ENCODE data around the gene GAREM2. TPM values are rescaled to one million over a fixed set of nuclear protein-coding genes. Genes with fewer than 3 reads are reported as not detected.

The GAREM2 gene
- total RNA-seq, 1 donor from 2014 or later, result 4.4 TPM

DNA sequence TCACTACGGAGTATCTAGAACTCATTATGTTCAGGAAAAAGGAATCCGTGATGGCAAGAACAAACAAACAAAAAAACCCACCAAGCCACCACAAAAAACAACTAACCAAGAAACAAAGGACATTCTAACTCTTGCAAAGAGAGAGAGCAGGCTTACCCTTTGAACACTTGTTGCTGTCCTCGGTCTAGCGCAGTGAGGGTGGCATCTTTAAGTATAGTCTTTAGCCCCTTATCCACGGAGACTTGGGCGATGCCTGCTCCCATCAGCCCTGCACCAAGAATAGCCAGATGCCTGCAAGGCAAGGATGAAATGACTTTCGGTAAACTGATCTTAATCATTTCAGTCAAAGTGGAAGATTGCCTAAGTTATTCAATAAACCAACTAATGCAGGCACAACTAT, 31.0 kb downstream of the GAREM2 start:
- H3K27me3 ChIP-seq, result no peaks in the 10 kb centered on the region
- TF ChIP-seq POLR2AphosphoS5 (IDR thresholded peaks at IDR 0.05; ENCODE audit: insufficient read depth in 1 of 2, low read depth in 1 of 2) (no peak), POLR2A (IDR thresholded peaks at IDR 0.05) (no peak)
- TF ChIP-seq, protein P1, sequence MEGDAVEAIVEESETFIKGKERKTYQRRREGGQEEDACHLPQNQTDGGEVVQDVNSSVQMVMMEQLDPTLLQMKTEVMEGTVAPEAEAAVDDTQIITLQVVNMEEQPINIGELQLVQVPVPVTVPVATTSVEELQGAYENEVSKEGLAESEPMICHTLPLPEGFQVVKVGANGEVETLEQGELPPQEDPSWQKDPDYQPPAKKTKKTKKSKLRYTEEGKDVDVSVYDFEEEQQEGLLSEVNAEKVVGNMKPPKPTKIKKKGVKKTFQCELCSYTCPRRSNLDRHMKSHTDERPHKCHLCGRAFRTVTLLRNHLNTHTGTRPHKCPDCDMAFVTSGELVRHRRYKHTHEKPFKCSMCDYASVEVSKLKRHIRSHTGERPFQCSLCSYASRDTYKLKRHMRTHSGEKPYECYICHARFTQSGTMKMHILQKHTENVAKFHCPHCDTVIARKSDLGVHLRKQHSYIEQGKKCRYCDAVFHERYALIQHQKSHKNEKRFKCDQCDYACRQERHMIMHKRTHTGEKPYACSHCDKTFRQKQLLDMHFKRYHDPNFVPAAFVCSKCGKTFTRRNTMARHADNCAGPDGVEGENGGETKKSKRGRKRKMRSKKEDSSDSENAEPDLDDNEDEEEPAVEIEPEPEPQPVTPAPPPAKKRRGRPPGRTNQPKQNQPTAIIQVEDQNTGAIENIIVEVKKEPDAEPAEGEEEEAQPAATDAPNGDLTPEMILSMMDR (IDR thresholded peaks at IDR 0.05), result no peak
- H3K36me3 ChIP-seq, result peaks cover 0 to 61% of the 10 kb centered on the region in 2 donors
- H3K27ac ChIP-seq, result no peak overlapping the region
- DNase-seq (ENCODE audit: extremely low spot score in 2 of 2), result no peak
- no peaks in the 10 kb centered on the region for H3K9me3 ChIP-seq
- intact Hi-C loops (cut with DNase I), result no loop called here
- H3K4me1 ChIP-seq, result no peaks in the 10 kb centered on the region
- H3K4me3 ChIP-seq, result no peak overlapping the region

DNA sequence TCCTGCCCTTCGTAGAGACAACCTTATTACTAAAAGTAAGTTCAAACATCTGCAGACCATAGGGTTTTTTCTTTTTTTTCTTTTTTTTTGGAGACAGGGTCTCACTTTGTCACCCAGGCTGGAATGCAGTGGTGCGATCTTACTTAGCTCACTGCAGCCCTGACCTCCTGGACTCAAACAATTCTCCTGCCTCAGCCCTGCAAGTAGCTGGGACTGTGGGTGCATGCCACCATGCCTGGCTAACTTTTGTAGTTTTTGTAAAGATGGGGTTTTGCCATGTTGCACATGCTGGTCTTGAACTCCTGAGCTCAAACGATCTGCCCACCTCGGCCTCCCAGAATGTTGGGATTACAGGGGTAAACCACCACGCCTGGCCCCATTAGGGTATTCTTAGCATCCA, 39.1 kb downstream of the GAREM2 start:
- H3K27me3 ChIP-seq, result no peaks in the 10 kb centered on the region
- TF ChIP-seq POLR2A (IDR thresholded peaks at IDR 0.05) (no peak), POLR2AphosphoS5 (IDR thresholded peaks at IDR 0.05; ENCODE audit: insufficient read depth in 1 of 2, low read depth in 1 of 2) (no peak)
- TF ChIP-seq, protein P1 (IDR thresholded peaks at IDR 0.05), result no peak
- H3K36me3 ChIP-seq, result peaks cover 0 to 71% of the 10 kb centered on the region in 2 donors

DNA sequence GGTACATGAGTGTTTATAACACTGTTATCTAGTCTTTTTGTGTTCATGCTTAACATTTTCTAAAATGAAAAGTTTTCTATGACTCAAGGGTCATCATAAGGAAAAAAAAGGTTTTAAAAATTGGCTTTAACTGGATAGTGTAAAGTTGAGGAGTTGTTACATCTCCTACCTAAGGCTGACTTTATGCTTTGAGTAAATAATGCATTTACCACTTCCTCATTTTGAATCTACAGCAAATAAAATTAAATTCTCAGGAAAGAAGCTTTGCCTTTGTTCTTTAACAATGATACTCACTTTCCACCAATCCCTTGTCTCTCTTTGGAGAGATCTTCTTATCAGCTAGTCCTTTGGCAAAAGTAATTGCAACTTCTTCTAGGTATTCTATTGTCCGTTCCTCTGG, 41.9 kb downstream of the GAREM2 start:
- TF ChIP-seq POLR2AphosphoS5 (IDR thresholded peaks at IDR 0.05; ENCODE audit: insufficient read depth in 1 of 2, low read depth in 1 of 2) (no peak), POLR2A (IDR thresholded peaks at IDR 0.05) (no peak)

More for the DNA sequence above, 39.1 kb downstream of the GAREM2 start:
- DNase-seq (ENCODE audit: extremely low spot score in 2 of 2), result no peak
- Histone ChIP-seq H3K27ac (no peak overlapping the region), H3K4me3 (no peak overlapping the region), H3K4me1 (no peaks in the 10 kb centered on the region), H3K9me3 (no peaks in the 10 kb centered on the region)
- intact Hi-C loops (cut with DNase I), result no loop called here

DNA sequence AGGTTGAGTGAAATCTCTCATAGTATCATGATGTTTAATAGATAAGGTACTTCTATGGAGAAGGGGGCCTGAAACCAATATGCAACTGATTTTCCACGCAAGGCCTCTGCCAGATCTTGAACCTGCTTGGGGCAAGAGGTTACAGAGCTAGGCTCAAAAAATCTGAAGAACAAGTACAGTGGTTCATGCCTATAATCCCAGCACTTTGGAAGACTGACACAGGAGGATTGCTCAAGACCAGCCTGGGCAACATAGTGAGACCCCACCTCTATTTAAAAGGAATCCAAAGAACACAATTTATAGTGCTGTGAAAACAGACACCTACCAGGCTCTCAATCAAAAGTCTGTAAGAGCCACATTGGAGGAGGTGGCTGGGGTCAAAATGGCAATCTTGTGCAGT, 42.9 kb downstream of the GAREM2 start:
- peaks cover 0 to 65% of the 10 kb centered on the region in 2 donors for H3K36me3 ChIP-seq
- no peak for TF ChIP-seq POLR2AphosphoS5 (IDR thresholded peaks at IDR 0.05; ENCODE audit: insufficient read depth in 1 of 2, low read depth in 1 of 2)
- no peak overlapping the region for H3K4me3 ChIP-seq
- no peak for DNase-seq (ENCODE audit: extremely low spot score in 2 of 2)
- H3K27me3 ChIP-seq, result no peaks in the 10 kb centered on the region
- intact Hi-C loops (cut with DNase I), result no loop called here
- no peaks in the 10 kb centered on the region for H3K4me1 ChIP-seq
- H3K27ac ChIP-seq, result no peak overlapping the region
- no peaks in the 10 kb centered on the region for H3K9me3 ChIP-seq

More for the DNA sequence above, 41.9 kb downstream of the GAREM2 start:
- intact Hi-C loops (cut with DNase I), result no loop called here
- Histone ChIP-seq H3K27me3 (no peaks in the 10 kb centered on the region), H3K4me1 (no peaks in the 10 kb centered on the region), H3K36me3 (peaks cover 0 to 75% of the 10 kb centered on the region in 2 donors), H3K9me3 (no peaks in the 10 kb centered on the region), H3K27ac (no peak overlapping the region), H3K4me3 (no peak overlapping the region)
- no peak for DNase-seq (ENCODE audit: extremely low spot score in 2 of 2)

DNA sequence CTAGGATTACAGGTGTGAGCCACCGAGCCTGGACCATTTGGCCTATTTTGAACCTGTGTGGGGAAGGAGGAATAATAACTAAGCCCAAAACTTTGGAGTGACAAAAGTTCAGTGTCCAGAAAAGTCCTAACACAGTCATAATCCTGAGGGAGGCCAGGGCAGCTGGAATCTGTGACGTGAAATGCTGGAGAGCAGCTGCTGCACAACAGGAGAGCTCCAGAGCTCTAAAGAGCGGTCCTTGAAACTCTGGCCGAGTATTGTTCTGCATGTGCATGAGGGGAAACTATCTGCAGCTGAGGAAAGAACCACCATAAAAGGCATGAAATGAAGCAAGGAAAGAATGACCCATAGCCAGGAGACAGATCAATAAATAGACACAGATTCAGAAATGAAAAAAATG, 43.7 kb downstream of the GAREM2 start:
- Histone ChIP-seq H3K27ac (no peak overlapping the region), H3K9me3 (no peaks in the 10 kb centered on the region), H3K36me3 (peaks cover 0 to 63% of the 10 kb centered on the region in 2 donors), H3K4me1 (no peaks in the 10 kb centered on the region), H3K27me3 (no peaks in the 10 kb centered on the region), H3K4me3 (no peak overlapping the region)
- DNase-seq (ENCODE audit: extremely low spot score in 2 of 2), result no peak
- TF ChIP-seq POLR2AphosphoS5 (IDR thresholded peaks at IDR 0.05; ENCODE audit: insufficient read depth in 1 of 2, low read depth in 1 of 2) (no peak), POLR2A (IDR thresholded peaks at IDR 0.05) (no peak)
- TF ChIP-seq, protein P1 (IDR thresholded peaks at IDR 0.05), result no peak
- intact Hi-C loops (cut with DNase I), result no loop called here

DNA sequence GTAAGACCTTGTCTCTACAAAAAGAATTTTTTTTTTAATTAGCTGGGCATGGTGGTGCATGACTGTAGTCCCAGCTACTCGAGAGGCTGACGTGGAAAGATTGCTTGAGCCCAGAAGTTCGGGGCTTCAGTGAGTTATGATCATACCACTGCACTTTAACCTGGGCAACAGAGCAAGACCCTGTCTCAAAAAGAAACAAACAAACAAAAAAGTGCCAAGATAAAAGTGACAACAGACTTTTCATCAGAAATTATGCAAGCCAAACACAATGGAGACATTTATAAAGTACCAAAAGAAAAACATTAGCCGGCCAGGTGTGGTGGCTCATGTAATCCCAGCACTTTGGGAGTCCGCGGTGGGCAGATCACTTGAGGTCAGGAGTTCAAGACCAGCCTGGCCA, 44.8 kb downstream of the GAREM2 start:
- H3K4me1 ChIP-seq, result no peaks in the 10 kb centered on the region
- no peak overlapping the region for H3K27ac ChIP-seq
- intact Hi-C loops (cut with DNase I), result no loop called here
- H3K27me3 ChIP-seq, result no peaks in the 10 kb centered on the region
- no peak for TF ChIP-seq POLR2A (IDR thresholded peaks at IDR 0.05)
- TF ChIP-seq POLR2AphosphoS5 (IDR thresholded peaks at IDR 0.05; ENCODE audit: insufficient read depth in 1 of 2, low read depth in 1 of 2), result no peak
- TF ChIP-seq, protein P1 (IDR thresholded peaks at IDR 0.05), result no peak
- H3K36me3 ChIP-seq, result peaks cover 0 to 52% of the 10 kb centered on the region in 2 donors
- no peak overlapping the region for H3K4me3 ChIP-seq
- no peak for DNase-seq (ENCODE audit: extremely low spot score in 2 of 2)
- no peaks in the 10 kb centered on the region for H3K9me3 ChIP-seq
